Chondrocyte (in vitro differentiated cells): ENCODE measurements around the gene CLEC16A. TPM values are rescaled to one million over a fixed set of nuclear protein-coding genes. Genes with fewer than 3 reads are reported as not detected.

Experiments used
- DNase-seq: peaks from one replicate; pipeline ENCODE4 v3.0.0; 2021; ENCODE audit warnings: mixed read lengths, low spot score
- H3K27ac Mint-ChIP-seq: one replicate; pipeline ENCODE4 v1.8.0; 2021; ENCODE audit warnings: mild to moderate bottlenecking, moderate library complexity, mixed read lengths; ENCODE audit not compliant: unreplicated experiment
- H3K27me3 Mint-ChIP-seq: 2 replicates; pipeline ENCODE4 v1.8.0; 2021; ENCODE audit warnings: low read depth, mixed read lengths
- H3K36me3 Mint-ChIP-seq: 2 replicates; pipeline ENCODE4 v1.8.0; 2021; ENCODE audit warnings: low read depth, mixed read lengths
- H3K4me1 Mint-ChIP-seq: 2 replicates; pipeline ENCODE4 v1.8.0; 2021; ENCODE audit warnings: low read depth, mild to moderate bottlenecking, mixed read lengths
- H3K4me3 Mint-ChIP-seq: one replicate; pipeline ENCODE4 v1.8.0; 2021; ENCODE audit warnings: mild to moderate bottlenecking, moderate library complexity, mixed read lengths; ENCODE audit not compliant: unreplicated experiment
- H3K9me3 Mint-ChIP-seq: 2 replicates; pipeline ENCODE4 v1.8.0; 2021; ENCODE audit warnings: low read depth, mixed read lengths
- total RNA-seq: library from RNA; stranded (reverse); gene quantifications from 3 replicates; pipeline ENCODE4 v1.2.1, GENCODE V29; 2021
- TF ChIP-seq, protein P1 (sequence below): fragments of 200-600 bp; sonication (generic); IDR thresholded peaks from 2 replicates; pipeline ENCODE4 v1.5.0; 2021; ENCODE audit warnings: antibody characterized with exemption, mild to moderate bottlenecking, moderate library complexity

Gene CLEC16A
- total RNA-seq, 1 donor from 2014 or later = 17.9 TPM

DNA sequence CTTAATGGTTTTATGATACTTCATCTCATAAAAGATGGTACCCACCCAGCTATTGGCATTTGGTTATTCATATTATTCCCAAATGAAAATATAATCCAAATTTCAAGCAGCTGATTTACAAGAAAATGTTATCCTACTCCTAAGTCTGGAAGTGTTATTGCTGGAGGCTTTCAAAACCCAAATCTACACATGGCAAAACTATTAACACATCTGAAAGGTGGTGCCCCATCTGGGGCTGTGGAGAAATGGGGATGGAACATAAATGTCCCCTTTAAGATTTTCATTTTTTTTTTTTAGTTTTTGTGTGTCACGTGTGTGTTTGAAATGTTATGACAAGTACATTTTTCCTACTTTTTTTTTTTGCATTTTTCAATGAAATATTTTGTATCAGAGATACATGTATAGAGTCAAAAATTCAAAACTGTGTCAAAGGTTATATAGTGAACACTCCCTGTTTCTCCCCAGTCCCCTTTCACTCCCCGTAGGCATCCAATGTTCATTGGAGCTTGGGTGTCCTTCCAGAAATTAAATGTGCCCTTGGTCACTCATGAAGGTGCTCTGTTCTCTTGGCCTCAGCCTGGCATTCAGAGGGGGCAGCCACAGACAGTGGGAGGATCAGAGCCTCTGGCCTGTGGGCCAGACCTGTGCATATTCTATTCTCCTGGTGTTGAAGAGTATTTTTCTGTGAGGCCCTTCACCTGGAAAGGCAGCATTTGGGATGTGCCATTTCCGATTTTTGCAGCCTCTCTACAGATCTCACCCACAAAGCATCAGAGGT, 79.1 kb downstream of the CLEC16A start:
- H3K4me1 Mint-ChIP-seq = no peaks in the 10 kb centered on the region
- no peak overlapping the region for H3K4me3 Mint-ChIP-seq
- H3K27ac Mint-ChIP-seq = no peak overlapping the region
- TF ChIP-seq, protein P1, sequence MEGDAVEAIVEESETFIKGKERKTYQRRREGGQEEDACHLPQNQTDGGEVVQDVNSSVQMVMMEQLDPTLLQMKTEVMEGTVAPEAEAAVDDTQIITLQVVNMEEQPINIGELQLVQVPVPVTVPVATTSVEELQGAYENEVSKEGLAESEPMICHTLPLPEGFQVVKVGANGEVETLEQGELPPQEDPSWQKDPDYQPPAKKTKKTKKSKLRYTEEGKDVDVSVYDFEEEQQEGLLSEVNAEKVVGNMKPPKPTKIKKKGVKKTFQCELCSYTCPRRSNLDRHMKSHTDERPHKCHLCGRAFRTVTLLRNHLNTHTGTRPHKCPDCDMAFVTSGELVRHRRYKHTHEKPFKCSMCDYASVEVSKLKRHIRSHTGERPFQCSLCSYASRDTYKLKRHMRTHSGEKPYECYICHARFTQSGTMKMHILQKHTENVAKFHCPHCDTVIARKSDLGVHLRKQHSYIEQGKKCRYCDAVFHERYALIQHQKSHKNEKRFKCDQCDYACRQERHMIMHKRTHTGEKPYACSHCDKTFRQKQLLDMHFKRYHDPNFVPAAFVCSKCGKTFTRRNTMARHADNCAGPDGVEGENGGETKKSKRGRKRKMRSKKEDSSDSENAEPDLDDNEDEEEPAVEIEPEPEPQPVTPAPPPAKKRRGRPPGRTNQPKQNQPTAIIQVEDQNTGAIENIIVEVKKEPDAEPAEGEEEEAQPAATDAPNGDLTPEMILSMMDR = no peak
- peaks cover 60% of the 10 kb centered on the region for H3K36me3 Mint-ChIP-seq
- peaks cover 24% of the 10 kb centered on the region for H3K9me3 Mint-ChIP-seq
- DNase-seq = no peak
- H3K27me3 Mint-ChIP-seq = no peaks in the 10 kb centered on the region

DNA sequence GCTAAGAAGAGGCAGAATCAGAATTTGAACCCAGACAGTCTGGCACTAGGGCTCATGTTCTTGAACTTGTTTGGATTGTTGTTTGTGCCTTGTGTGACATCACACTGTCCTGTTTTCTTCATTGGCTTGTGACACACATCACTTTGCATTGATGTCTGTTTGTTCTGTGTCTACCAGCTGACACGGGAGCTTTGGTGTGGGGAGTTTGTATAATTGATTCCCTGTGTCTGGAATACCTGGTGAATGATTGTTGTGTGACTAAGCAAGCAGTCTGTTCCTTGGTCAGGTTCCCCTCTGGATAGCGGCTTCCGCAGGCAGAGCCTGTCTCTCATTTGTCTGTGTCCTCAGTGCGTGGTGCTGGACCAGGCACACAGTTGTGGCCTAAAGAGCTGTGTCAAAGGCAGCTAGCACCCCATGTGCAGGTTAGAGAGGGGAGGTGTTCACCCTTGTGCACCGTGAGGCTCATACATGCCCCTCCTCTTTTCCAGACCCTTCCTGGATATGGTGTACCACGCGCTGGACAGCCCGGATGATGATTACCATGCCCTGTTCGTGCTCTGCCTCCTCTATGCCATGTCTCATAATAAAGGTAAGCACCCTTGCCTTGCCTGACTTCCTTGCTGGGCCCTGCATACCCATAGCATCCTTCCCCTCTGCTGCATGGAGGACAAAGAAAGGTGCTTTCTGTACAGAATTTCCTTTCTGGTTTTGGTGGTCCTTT, 80.1 kb downstream of the CLEC16A start:
- Mint-ChIP-seq H3K27ac (no peak overlapping the region), H3K4me3 (no peak overlapping the region), H3K36me3 (peaks cover 71% of the 10 kb centered on the region), H3K4me1 (peaks cover under 1% of the 10 kb centered on the region), H3K27me3 (no peaks in the 10 kb centered on the region), H3K9me3 (peaks cover 34% of the 10 kb centered on the region)
- TF ChIP-seq, protein P1 = no peak
- DNase-seq = no peak

GRCh38 chr16:11025120-11025531, 80.8 kb downstream of the CLEC16A start:
- Mint-ChIP-seq H3K27ac (no peak overlapping the region), H3K36me3 (peaks cover 76% of the 10 kb centered on the region), H3K27me3 (no peaks in the 10 kb centered on the region), H3K4me1 (peaks cover 5% of the 10 kb centered on the region), H3K4me3 (no peak overlapping the region), H3K9me3 (peaks cover 39% of the 10 kb centered on the region)
- TF ChIP-seq, protein P1 = no peak
- no peak for DNase-seq

GRCh38 chr16:11029948-11030347, 85.6 kb downstream of the CLEC16A start:
- H3K4me3 Mint-ChIP-seq = no peak overlapping the region
- peaks cover 76% of the 10 kb centered on the region for H3K36me3 Mint-ChIP-seq
- H3K27me3 Mint-ChIP-seq = no peaks in the 10 kb centered on the region
- H3K27ac Mint-ChIP-seq = no peak overlapping the region
- peaks cover 39% of the 10 kb centered on the region for H3K9me3 Mint-ChIP-seq
- DNase-seq = no peak
- TF ChIP-seq, protein P1 = no peak
- peaks cover 5% of the 10 kb centered on the region for H3K4me1 Mint-ChIP-seq

- TF ChIP-seq, protein P1 = no peak
- no peak overlapping the region for H3K27ac Mint-ChIP-seq
- no peaks in the 10 kb centered on the region for H3K27me3 Mint-ChIP-seq
- peaks cover 5% of the 10 kb centered on the region for H3K4me1 Mint-ChIP-seq
- H3K4me3 Mint-ChIP-seq = no peak overlapping the region
- peaks cover 69% of the 10 kb centered on the region for H3K36me3 Mint-ChIP-seq
- H3K9me3 Mint-ChIP-seq = peaks cover 38% of the 10 kb centered on the region
- no peak for DNase-seq
Observed at GRCh38 chr16:11030990-11031510, 86.7 kb downstream of the CLEC16A start.
